OCI-LY1 (cell line): ENCODE data around the gene GOLGA8J.

ENCODE experiments used
- H2AFZ ChIP-seq: fragments of 200-600 bp; sonication (generic), shearing (Covaris generic); 2 replicates; pipeline ENCODE4 v1.6.0; 2014; ENCODE audit warnings: antibody characterized with exemption, mild to moderate bottlenecking, low read length
- H3F3A ChIP-seq: fragments of 200-600 bp; sonication (generic), shearing (Covaris generic); 2 replicates; pipeline ENCODE4 v1.6.0; 2014; ENCODE audit warnings: mild to moderate bottlenecking, antibody characterized with exemption, low read length, moderate library complexity; ENCODE audit not compliant: insufficient read depth
- H3K27ac ChIP-seq: fragments of 200-600 bp; sonication (generic); 2 replicates; pipeline ENCODE4 v1.5.1; 2014; ENCODE audit warnings: low read length, mixed run types, mild to moderate bottlenecking, low read depth; ENCODE audit not compliant: poor library complexity, severe bottlenecking
- H3K27me3 ChIP-seq: fragments of 200-600 bp; sonication (generic); 2 replicates; pipeline ENCODE4 v1.6.0; 2014; ENCODE audit warnings: antibody characterized with exemption, mild to moderate bottlenecking, low read length, moderate library complexity; ENCODE audit not compliant: insufficient read depth
- H3K36me3 ChIP-seq: fragments of 200-600 bp; sonication (generic); 2 replicates; pipeline ENCODE4 v1.6.1; 2014; ENCODE audit warnings: mild to moderate bottlenecking, antibody characterized with exemption, low read length, moderate library complexity, mixed read lengths; ENCODE audit not compliant: insufficient read depth
- H3K4me1 ChIP-seq: fragments of 200-600 bp; sonication (generic); 2 replicates; pipeline ENCODE4 v1.5.1; 2014; ENCODE audit warnings: mild to moderate bottlenecking, low read length, moderate library complexity; ENCODE audit not compliant: insufficient read depth, severe bottlenecking
- H3K4me2 ChIP-seq: fragments of 200-600 bp; sonication (generic), shearing (Covaris generic); 2 replicates; pipeline ENCODE4 v1.6.1; 2014; ENCODE audit warnings: low read length
- H3K4me3 ChIP-seq: fragments of 200-600 bp; sonication (generic); 2 replicates; pipeline ENCODE4 v1.5.1; 2014; ENCODE audit warnings: low read length, low read depth, mild to moderate bottlenecking, mixed read lengths; ENCODE audit not compliant: poor library complexity, severe bottlenecking
- H3K79me2 ChIP-seq: fragments of 200-600 bp; shearing (Covaris generic); 2 replicates; pipeline ENCODE4 v1.6.1; 2016; ENCODE audit warnings: mixed run types, low read length, mixed read lengths; ENCODE audit not compliant: insufficient read depth
- H3K9ac ChIP-seq: fragments of 200-600 bp; sonication (generic), shearing (Covaris generic); 2 replicates; pipeline ENCODE4 v1.6.1; 2014; ENCODE audit warnings: mild to moderate bottlenecking, low read length, mixed read lengths
- H3K9me2 ChIP-seq: fragments of 200-600 bp; sonication (generic), shearing (Covaris generic); 2 replicates; pipeline ENCODE4 v1.6.1; 2014; ENCODE audit warnings: low read depth, mild to moderate bottlenecking, low read length, mixed read lengths
- H3K9me3 ChIP-seq: fragments of 200-600 bp; shearing (Covaris generic); 2 replicates; pipeline ENCODE4 v1.6.1; 2014; ENCODE audit warnings: low read length, mixed read lengths
- H4K20me1 ChIP-seq: fragments of 200-600 bp; sonication (generic), shearing (Covaris generic); 2 replicates; pipeline ENCODE4 v1.6.0; 2016; ENCODE audit warnings: mild to moderate bottlenecking, low read length; ENCODE audit not compliant: insufficient read depth
- EZH2 ChIP-seq: fragments of 200-600 bp; sonication (generic), shearing (Covaris generic); IDR thresholded peaks from 2 replicates; pipeline ENCODE4 v1.8.0; 2017; ENCODE audit warnings: borderline replicate concordance, mixed run types, mild to moderate bottlenecking, antibody characterized with exemption, low read length, moderate library complexity, mixed read lengths
- TF ChIP-seq, protein P1 (sequence below): fragments of 200-600 bp; sonication (generic), shearing (Covaris generic); IDR thresholded peaks from 2 replicates; pipeline ENCODE4 v1.5.1; 2017; ENCODE audit warnings: mild to moderate bottlenecking, antibody characterized with exemption, low read length, moderate library complexity, mixed read lengths

GOLGA8J gene

DNA sequence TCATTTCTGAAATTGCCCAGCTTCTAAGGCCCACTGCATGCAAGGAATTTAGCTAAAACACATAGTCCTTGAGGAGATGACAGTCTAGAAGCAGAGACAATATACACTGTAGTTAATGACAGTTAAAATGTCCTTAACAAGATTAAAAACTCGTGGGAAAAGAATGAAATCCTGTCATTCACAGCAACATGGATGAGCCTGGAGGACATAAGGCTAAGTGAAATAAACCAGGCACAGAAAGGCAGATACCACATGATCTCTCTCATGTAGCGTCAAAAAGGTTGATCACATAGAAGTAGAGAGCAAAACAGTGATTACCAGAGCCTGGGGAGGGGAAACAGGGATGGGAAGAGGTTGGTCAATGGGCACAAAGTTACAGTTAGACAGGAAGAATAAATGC lies 36.3 kb upstream of the GOLGA8J start:
- H3K27me3 ChIP-seq, result no peaks in the 10 kb centered on the region
- H4K20me1 ChIP-seq, result no peaks in the 10 kb centered on the region
- no peaks in the 10 kb centered on the region for H3K4me1 ChIP-seq
- no peak overlapping the region for H2AFZ ChIP-seq
- H3K9me2 ChIP-seq, result no peaks in the 10 kb centered on the region
- no peak overlapping the region for H3K4me3 ChIP-seq
- no peak overlapping the region for H3K27ac ChIP-seq
- no peak overlapping the region for H3K4me2 ChIP-seq
- no peaks in the 10 kb centered on the region for H3K36me3 ChIP-seq
- TF ChIP-seq, protein P1, sequence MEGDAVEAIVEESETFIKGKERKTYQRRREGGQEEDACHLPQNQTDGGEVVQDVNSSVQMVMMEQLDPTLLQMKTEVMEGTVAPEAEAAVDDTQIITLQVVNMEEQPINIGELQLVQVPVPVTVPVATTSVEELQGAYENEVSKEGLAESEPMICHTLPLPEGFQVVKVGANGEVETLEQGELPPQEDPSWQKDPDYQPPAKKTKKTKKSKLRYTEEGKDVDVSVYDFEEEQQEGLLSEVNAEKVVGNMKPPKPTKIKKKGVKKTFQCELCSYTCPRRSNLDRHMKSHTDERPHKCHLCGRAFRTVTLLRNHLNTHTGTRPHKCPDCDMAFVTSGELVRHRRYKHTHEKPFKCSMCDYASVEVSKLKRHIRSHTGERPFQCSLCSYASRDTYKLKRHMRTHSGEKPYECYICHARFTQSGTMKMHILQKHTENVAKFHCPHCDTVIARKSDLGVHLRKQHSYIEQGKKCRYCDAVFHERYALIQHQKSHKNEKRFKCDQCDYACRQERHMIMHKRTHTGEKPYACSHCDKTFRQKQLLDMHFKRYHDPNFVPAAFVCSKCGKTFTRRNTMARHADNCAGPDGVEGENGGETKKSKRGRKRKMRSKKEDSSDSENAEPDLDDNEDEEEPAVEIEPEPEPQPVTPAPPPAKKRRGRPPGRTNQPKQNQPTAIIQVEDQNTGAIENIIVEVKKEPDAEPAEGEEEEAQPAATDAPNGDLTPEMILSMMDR, result no peak
- TF ChIP-seq EZH2, result no peak
- no peaks in the 10 kb centered on the region for H3K9me3 ChIP-seq
- no peaks in the 10 kb centered on the region for H3F3A ChIP-seq
- H3K9ac ChIP-seq, result no peak overlapping the region
- H3K79me2 ChIP-seq, result no peaks in the 10 kb centered on the region

DNA sequence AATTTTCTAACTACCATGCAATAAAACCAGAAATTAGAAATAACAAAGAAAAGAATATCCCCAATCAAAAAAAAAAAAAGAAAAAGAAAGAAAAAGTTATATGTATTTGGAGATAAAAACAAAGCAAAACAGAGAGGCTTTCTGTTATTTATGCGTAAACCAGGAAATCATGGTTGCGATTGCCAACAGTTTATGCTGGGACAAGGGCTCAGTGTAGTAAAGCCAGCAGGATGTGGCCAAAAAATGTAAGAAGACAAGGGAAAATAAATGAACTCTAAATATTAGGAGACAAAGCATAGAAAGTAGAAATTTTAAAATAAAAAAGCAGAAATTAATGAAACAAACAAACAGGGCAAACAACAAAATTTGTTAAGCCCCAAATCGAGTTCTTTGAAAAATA lies 27.2 kb upstream of the GOLGA8J start:
- H3K36me3 ChIP-seq, result no peaks in the 10 kb centered on the region
- TF ChIP-seq EZH2, result no peak
- TF ChIP-seq, protein P1, result no peak
- no peaks in the 10 kb centered on the region for H3F3A ChIP-seq
- H3K4me3 ChIP-seq, result no peak overlapping the region
- H4K20me1 ChIP-seq, result no peaks in the 10 kb centered on the region
- no peaks in the 10 kb centered on the region for H3K27me3 ChIP-seq
- H3K79me2 ChIP-seq, result no peaks in the 10 kb centered on the region
- H3K9ac ChIP-seq, result no peak overlapping the region
- H3K9me2 ChIP-seq, result no peaks in the 10 kb centered on the region
- H3K27ac ChIP-seq, result no peak overlapping the region
- no peaks in the 10 kb centered on the region for H3K9me3 ChIP-seq
- no peak overlapping the region for H2AFZ ChIP-seq
- no peak overlapping the region for H3K4me2 ChIP-seq
- H3K4me1 ChIP-seq, result no peaks in the 10 kb centered on the region

DNA sequence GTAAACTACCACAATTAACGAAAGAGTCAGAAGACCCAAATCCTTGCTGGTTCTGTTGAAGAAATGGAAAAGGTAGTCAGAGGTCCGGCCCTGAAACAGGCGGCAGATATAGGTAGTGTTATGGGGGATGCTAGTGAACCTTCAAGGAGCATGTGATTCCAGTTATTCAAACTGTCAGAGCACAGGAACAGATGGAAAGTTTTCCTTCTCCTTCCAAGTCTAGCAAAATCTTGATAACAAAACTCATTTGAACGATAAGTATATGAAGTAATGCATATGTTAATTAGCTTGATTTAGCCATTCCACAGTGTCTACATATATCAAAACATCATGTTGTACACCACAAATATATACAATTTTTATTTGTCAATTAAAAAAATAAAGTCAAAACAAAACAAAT lies 26.6 kb upstream of the GOLGA8J start:
- no peaks in the 10 kb centered on the region for H3K79me2 ChIP-seq
- no peak overlapping the region for H2AFZ ChIP-seq
- H3K36me3 ChIP-seq, result no peaks in the 10 kb centered on the region
- H3K4me1 ChIP-seq, result no peaks in the 10 kb centered on the region
- no peak overlapping the region for H3K9ac ChIP-seq
- no peak overlapping the region for H3K4me2 ChIP-seq
- no peaks in the 10 kb centered on the region for H3F3A ChIP-seq
- H4K20me1 ChIP-seq, result no peaks in the 10 kb centered on the region
- no peaks in the 10 kb centered on the region for H3K9me2 ChIP-seq
- no peak overlapping the region for H3K4me3 ChIP-seq
- TF ChIP-seq EZH2, result no peak
- TF ChIP-seq, protein P1, result no peak
- no peaks in the 10 kb centered on the region for H3K27me3 ChIP-seq
- H3K9me3 ChIP-seq, result no peaks in the 10 kb centered on the region
- no peak overlapping the region for H3K27ac ChIP-seq
